ENCODE results near the gene SORBS1. TPM values are rescaled to one million over a fixed set of nuclear protein-coding genes. Genes with fewer than 3 reads are reported as not detected.

Gene SORBS1
- total RNA-seq, 1 experiment from 2014 or later, result 0.56 TPM

DNA sequence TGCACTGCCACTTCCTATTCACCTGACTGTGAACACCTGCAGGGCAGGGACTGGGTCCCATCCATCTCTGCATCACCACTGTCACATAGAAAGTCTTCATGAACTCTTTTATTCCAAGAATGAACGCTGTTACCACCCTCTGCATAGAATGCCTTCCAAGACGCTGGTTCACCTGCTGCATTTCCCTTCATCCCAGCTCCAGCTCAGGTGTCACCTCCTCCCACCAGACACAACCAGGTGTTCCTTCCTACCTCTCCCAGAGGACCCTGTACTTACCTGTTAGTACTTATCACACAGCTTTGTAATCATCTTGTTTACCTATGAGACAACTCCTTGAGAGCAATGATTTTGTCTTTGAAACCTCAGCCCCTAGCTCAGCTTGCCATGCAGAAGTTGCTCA, 31.1 kb downstream of the SORBS1 start:
- Histone ChIP-seq H3K36me3 (ENCODE audit: insufficient read depth, low read length, poor library complexity, severe bottlenecking) (no peaks in the 10 kb centered on the region), H3K4me1 (ENCODE audit: insufficient read depth, low read length, poor library complexity, severe bottlenecking) (no peaks in the 10 kb centered on the region), H3K27ac (ENCODE audit: low read depth, low read length, poor library complexity, severe bottlenecking) (no peak overlapping the region), H3K4me3 (ENCODE audit: low read depth, low read length, poor library complexity, severe bottlenecking) (no peak overlapping the region), H3K27me3 (replicated peaks; ENCODE audit: insufficient read depth, low read depth, low read length, poor library complexity) (peaks cover 9% of the 10 kb centered on the region), H3K9me3 (ENCODE audit: low read depth, low read length, poor library complexity, severe bottlenecking) (no peaks in the 10 kb centered on the region)
- ChIA-PET CTCF (no interaction called here), POLR2A (ENCODE audit: low non-redundant PET) (no interaction called here)
- BruUV-seq (replicated peaks), result no TSS peak
- intact Hi-C loops (cut with micrococcal nuclease; ENCODE audit: unreplicated experiment), result no loop called here
- TF ChIP-seq EZH2 (IDR thresholded peaks at IDR 0.05; ENCODE audit: borderline replicate concordance, low read depth, low read length, poor library complexity, severe bottlenecking), result no peak
- TF ChIP-seq, protein P1, sequence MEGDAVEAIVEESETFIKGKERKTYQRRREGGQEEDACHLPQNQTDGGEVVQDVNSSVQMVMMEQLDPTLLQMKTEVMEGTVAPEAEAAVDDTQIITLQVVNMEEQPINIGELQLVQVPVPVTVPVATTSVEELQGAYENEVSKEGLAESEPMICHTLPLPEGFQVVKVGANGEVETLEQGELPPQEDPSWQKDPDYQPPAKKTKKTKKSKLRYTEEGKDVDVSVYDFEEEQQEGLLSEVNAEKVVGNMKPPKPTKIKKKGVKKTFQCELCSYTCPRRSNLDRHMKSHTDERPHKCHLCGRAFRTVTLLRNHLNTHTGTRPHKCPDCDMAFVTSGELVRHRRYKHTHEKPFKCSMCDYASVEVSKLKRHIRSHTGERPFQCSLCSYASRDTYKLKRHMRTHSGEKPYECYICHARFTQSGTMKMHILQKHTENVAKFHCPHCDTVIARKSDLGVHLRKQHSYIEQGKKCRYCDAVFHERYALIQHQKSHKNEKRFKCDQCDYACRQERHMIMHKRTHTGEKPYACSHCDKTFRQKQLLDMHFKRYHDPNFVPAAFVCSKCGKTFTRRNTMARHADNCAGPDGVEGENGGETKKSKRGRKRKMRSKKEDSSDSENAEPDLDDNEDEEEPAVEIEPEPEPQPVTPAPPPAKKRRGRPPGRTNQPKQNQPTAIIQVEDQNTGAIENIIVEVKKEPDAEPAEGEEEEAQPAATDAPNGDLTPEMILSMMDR (conservative IDR thresholded peaks at IDR 0.05; ENCODE audit: low read depth, low read length), result no peak
- no peak for DNase-seq (ENCODE audit: low spot score)

GRCh38 chr10:95526044-95526443, 35.1 kb downstream of the SORBS1 start:
- H3K27ac ChIP-seq (ENCODE audit: low read depth, low read length, poor library complexity, severe bottlenecking), result no peak overlapping the region
- no peaks in the 10 kb centered on the region for H3K36me3 ChIP-seq (ENCODE audit: insufficient read depth, low read length, poor library complexity, severe bottlenecking)
- CTCF ChIA-PET, result no interaction called here
- peaks cover 16% of the 10 kb centered on the region for H3K27me3 ChIP-seq (replicated peaks; ENCODE audit: insufficient read depth, low read depth, low read length, poor library complexity)
- BruUV-seq (replicated peaks), result no TSS peak
- POLR2A ChIA-PET (ENCODE audit: low non-redundant PET), result no interaction called here
- no peak for TF ChIP-seq EZH2 (IDR thresholded peaks at IDR 0.05; ENCODE audit: borderline replicate concordance, low read depth, low read length, poor library complexity, severe bottlenecking)
- TF ChIP-seq, protein P1 (conservative IDR thresholded peaks at IDR 0.05; ENCODE audit: low read depth, low read length), result no peak
- no peak overlapping the region for H3K4me3 ChIP-seq (ENCODE audit: low read depth, low read length, poor library complexity, severe bottlenecking)
- H3K4me1 ChIP-seq (ENCODE audit: insufficient read depth, low read length, poor library complexity, severe bottlenecking), result no peaks in the 10 kb centered on the region
- intact Hi-C loops (cut with micrococcal nuclease; ENCODE audit: unreplicated experiment), result no loop called here
- no peak for DNase-seq (ENCODE audit: low spot score)
- H3K9me3 ChIP-seq (ENCODE audit: low read depth, low read length, poor library complexity, severe bottlenecking), result no peaks in the 10 kb centered on the region

- Histone ChIP-seq H3K36me3 (ENCODE audit: insufficient read depth, low read length, poor library complexity, severe bottlenecking) (no peaks in the 10 kb centered on the region), H3K4me1 (ENCODE audit: insufficient read depth, low read length, poor library complexity, severe bottlenecking) (no peaks in the 10 kb centered on the region), H3K27ac (ENCODE audit: low read depth, low read length, poor library complexity, severe bottlenecking) (no peak overlapping the region), H3K9me3 (ENCODE audit: low read depth, low read length, poor library complexity, severe bottlenecking) (no peaks in the 10 kb centered on the region), H3K4me3 (ENCODE audit: low read depth, low read length, poor library complexity, severe bottlenecking) (no peak overlapping the region), H3K27me3 (replicated peaks; ENCODE audit: insufficient read depth, low read depth, low read length, poor library complexity) (peaks cover 15% of the 10 kb centered on the region)
- ChIA-PET POLR2A (ENCODE audit: low non-redundant PET) (no interaction called here), CTCF (no interaction called here)
- DNase-seq (ENCODE audit: low spot score), result no peak
- intact Hi-C loops (cut with micrococcal nuclease; ENCODE audit: unreplicated experiment), result no loop called here
- TF ChIP-seq EZH2 (IDR thresholded peaks at IDR 0.05; ENCODE audit: borderline replicate concordance, low read depth, low read length, poor library complexity, severe bottlenecking), result no peak
- TF ChIP-seq, protein P1 (conservative IDR thresholded peaks at IDR 0.05; ENCODE audit: low read depth, low read length), result no peak
- no TSS peak for BruUV-seq (replicated peaks)
These were observed 36.1 kb downstream of the SORBS1 start for GRCh38 chr10:95525033-95525418.

Data from A673 (cell line).